GM21737 (cell line): ENCODE data around the gene OSBPL6.
"Not testable (repeated sequence)": the region's sequence is repeated elsewhere in the genome, so short reads cannot be mapped to it uniquely, and the experiment has no call there.

Experiments used
- ATAC-seq: cut with Tn5 transposase; IDR thresholded peaks from one replicate; pipeline ENCODE4 v1.9.1; 2021; ENCODE audit warnings: mild to moderate bottlenecking, moderate library complexity; ENCODE audit not compliant: unreplicated experiment

Gene OSBPL6

DNA sequence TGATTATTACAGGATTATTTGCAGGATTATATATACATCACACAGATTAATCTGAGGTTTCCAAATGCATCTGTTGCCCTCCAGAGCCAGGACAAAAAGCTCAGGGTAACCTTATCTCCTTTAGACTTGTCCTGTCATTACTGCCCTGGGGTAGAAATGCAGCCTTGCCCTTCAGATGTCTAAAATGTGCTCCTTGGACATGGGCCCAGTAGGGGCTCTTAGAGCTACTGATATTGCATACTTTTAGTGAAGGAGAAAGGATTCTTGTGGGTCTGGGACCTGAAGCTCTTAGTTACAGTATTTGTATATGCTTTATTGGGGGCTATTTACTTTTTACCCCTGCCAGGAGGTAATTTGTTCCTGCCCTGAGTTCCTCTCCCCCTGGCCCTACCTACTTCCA is 200.5 kb downstream of the OSBPL6 start:
- ATAC-seq = no peak

- no peak for ATAC-seq
These were observed 201.0 kb downstream of the OSBPL6 start for GRCh38 chr2:178395295-178395694.

GRCh38 chr2:178395941-178396570 is 201.7 kb downstream of the OSBPL6 start:
- no peak for ATAC-seq

DNA sequence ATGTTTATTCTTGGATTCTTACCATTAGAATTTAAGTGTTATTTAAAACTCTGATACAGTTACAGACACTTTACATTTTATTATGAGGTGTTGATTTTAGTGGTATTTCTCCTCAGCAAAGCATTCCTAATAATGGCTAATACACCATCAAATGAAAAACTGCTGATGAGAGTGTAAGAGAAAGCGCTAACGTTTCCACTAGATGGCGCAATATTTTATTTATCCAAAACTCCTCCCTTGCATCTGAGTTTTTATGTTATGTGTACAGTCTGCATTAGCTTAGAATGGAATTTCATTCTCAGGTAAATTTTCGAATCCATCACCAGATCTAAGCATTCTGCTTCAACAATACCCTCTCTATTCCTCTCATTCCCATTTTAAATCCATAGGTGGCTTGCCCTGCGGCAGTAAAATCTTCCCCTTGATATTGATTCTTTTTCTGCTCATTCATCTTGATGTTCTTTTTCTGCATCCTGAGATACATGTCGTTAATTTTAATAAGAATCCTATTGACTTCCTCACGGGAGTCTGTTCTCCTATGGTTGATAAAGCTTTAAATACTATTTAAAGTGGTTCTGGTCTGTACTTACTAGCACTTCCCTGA is 202.8 kb downstream of the OSBPL6 start:
- peak; percentile 90 for ATAC-seq

GRCh38 chr2:178401994-178402437 is 207.7 kb downstream of the OSBPL6 start:
- ATAC-seq = no peak

DNA sequence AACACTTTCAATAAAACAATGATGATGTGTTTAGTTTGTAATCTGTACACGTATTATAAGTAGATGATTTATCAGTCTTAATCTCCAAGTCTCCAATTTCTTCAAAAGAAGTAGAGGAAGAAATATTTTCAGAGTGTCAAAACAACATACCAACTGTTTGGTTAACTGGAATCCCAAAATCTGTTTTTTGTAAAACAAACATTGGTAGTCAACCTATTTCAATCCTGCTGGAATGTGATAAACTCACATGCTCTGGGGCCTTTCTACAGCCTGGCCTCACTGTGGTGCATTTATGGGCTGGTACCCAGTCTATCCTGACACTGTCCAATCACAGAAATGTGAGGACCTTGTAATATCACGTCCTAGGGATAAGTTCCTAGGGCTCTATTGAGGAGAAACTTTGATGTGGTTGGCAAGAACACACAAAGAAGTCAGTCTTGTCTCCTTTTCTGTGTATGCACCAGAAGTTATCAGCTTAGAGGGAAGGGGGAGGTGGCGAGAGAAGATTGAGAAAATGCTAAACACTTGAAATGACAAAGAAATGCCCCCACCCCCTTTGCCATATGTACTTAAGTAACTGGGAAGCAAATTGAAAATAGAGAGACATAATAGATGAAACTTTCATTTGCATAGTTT is 209.5 kb downstream of the OSBPL6 start:
- ATAC-seq = peak; percentile 38

GRCh38 chr2:178404368-178404767 is 210.1 kb downstream of the OSBPL6 start:
- peak; percentile 99 for ATAC-seq

DNA sequence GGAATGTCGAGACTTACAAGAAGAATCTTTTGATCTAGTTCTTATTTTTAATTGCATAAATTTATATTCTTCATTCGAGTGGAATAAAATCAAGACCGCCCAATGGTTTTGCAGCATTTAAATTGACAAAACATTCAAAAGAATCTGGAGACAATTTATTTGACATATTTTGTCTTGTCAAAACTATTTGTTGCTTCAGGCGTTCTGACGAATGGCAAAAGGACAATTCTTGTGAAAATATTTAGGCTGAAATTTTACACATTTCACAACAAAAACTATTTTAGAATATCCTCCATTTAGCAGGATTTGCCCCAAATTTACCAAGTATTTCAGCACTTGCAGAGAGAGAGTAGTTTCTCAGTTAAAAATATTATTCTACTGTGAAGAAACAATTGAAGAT is 214.9 kb downstream of the OSBPL6 start:
- ATAC-seq = no peak

DNA sequence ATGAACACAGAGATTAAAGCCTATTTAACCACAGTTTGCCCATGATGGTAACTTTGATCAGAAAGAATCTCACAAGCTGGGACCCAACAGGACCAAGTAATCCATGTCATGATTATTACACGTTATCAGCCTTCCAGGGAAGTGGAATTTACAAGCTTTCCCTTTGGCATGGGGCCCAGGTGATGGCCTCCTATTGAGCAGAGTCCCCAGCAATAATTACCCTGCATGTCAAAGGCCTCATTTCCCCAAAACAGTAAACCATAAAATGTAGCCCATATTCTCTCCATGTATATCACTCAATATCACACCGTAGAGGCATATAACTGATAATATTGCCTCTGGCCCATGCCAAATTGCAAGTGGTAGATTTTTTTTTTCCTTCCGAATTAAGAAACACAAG is 217.7 kb downstream of the OSBPL6 start:
- no peak for ATAC-seq

DNA sequence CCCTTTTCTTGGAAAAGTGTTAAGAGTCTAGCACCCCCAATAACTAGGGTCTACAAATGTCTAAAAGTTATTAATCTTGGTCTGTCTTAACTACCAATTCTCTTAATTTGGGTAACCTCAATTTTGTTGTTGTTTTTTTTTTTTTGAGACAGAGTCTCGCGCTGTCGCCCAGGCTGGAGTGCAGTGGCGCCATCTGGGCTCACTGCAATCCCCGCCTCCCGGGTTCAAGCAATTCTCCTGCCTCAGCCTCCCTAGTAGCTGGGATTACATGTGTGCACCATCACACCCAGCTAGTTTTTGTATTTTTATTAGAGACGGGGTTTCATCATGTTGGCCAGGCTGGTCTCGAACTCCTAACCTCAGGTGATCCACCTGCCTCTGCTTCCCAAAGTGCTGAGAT is 218.1 kb downstream of the OSBPL6 start:
- not testable (repeated sequence) for ATAC-seq

DNA sequence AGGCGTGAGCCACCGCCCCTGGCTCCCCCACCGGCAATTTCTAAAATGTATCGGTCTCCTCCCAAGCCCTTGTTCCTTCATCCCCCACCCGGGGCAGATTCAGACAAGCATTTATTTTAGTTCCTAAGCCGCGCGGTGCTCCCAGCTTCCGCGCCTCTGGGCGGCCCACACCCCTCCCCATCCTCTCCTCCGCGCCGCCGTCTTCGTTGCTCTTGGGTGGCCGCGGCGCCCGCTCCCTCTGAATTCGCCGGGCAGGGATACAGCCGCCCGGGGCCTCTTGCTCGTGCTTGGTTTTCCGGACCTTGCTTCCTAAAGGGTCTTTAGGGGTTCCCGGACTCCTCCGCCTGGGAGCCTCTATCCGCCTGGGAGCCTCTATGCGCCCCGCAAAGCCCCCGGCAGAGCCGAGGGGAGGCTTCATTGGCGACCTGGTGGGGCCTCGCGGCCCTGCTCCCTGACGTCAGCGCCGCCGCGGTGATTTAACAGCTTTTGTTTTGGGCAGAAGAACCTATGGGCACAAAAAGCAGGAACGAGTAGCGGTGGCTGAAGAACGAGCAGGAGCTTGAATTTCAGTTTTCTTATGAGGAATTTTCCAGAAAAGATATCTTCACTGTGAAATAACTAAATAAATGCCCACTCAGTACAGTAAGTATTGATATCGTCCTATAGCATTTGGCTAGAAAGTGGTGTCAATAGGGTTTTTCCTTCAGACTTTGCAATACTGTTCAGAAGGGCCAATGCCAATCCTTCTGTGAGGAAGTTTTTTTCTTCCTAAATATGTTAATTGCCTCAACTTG is 219.4 kb downstream of the OSBPL6 start:
- ATAC-seq = peak; percentile 66

- peak; percentile 89 for ATAC-seq
These were observed 220.2 kb downstream of the OSBPL6 start for GRCh38 chr2:178414266-178415247.

DNA sequence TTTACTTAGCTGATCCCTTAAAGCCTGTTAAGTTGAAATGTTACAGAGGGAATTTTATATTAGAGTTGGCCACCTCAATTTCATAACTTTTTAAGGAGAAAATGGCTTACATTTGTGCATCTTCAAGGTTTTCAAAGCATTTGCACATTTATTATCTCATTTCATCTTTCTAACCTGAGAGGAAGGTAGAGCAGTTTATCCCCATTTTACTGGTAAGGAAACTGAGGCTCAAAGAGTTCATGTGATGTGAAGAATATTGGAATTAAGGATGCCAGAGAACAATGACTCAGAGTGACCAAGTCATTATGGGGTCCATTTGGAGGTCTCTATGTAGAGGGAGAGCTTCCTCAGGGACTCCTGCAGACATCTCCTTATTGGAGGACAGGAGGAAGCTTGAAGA is 221.7 kb downstream of the OSBPL6 start:
- ATAC-seq = no peak

DNA sequence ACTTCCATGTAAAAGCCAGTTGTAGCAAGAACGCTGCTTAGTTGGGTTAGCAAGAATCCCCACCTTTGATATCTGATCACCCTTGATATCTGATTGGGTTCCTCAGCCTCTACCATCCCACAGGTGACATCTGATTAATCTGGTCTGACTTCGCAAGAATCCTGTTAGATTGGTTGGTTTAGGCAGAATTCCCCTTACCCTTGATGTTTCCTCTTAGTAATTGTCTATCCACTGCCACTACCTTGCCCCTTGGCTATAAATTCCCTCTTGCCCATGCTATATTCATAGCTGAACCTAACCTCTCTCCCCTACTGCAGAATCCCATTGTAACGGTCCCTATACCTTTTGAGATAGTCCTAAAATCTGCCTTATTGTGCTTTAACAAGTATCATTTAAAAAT is 223.6 kb downstream of the OSBPL6 start:
- ATAC-seq = no peak

GRCh38 chr2:178418426-178418825 is 224.1 kb downstream of the OSBPL6 start:
- no peak for ATAC-seq

DNA sequence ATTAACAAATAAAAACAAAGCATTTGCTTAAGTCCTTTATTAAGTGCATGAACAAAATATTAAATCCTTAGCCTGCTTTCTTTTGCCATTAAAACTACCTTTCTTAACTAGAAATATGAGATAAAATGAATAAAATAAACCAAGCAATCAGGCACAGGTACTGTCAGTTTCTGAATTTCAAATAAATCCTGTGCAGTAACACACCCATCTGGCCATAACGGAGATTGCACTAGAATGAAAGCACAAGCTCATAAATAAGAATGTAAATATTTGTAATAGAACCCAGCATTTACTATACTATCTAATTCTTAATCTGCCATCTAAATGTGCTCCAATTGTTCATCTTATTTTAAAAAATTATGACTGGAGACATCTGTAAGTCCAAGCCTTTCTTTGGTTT is 224.8 kb downstream of the OSBPL6 start:
- no peak for ATAC-seq

- ATAC-seq = no peak
These were observed 226.2 kb downstream of the OSBPL6 start for GRCh38 chr2:178420463-178420999.

DNA sequence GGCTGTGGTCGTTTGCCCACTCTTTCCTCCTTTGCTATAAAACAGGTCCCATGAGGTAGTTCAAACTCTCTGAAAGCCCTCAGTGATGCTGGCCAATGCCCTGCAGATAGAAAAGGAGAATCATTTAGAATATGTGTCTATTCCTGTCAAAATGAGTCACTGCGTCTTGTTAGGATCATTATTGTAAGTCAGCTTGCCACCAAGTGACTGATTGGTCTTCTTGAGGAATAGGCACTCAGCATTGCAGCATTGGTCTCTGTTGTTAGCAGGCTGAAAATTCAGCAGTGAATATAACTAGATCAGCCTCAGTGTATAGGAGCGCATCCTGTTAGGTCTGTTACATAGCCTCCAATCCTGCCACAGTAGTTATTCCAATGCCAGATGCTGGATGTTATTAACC is 227.8 kb downstream of the OSBPL6 start:
- ATAC-seq = no peak

DNA sequence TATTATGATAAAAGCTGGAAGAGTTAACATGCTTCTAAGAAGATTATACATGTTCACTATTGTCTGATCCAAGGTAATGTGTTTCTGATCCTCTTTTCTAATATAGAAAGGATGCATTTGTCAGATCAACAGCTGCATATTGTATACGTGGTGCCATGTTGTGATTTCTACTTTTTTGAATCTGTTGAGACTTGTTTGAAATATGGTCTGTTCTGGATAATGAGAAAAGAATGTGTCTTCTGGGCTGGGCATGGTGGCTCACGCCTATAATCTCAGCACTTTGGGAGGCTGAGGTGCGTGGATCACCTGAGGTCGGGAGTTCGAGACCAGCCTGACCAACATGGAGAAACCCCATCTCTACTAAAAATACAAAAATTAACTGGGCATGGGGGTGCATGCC is 229.4 kb downstream of the OSBPL6 start:
- ATAC-seq = not testable (repeated sequence)

GRCh38 chr2:178425255-178425827 is 231.0 kb downstream of the OSBPL6 start:
- no peak for ATAC-seq
